ENCODE results near the gene DDX19B.
"Not testable (repeated sequence)": the region's sequence is repeated elsewhere in the genome, so short reads cannot be mapped to it uniquely, and the experiment has no call there.

The DDX19B gene

GRCh38 chr16:70364399-70364798 lies 65.4 kb downstream of the DDX19B start:
- DNase-seq, result no peak

- not testable (repeated sequence) for DNase-seq
These were observed 71.2 kb downstream of the DDX19B start for GRCh38 chr16:70370145-70370544.

GRCh38 chr16:70370924-70371323 lies 71.9 kb downstream of the DDX19B start:
- DNase-seq, result no peak

GRCh38 chr16:70372921-70373728 lies 74.1 kb downstream of the DDX19B start:
- DNase-seq, result no peak

- DNase-seq, result no peak
These were observed 75.2 kb downstream of the DDX19B start for GRCh38 chr16:70374213-70374612.

GRCh38 chr16:70375636-70376611 lies 76.9 kb downstream of the DDX19B start:
- DNase-seq, result no peak

- DNase-seq, result no peak
These were observed 78.8 kb downstream of the DDX19B start for GRCh38 chr16:70377782-70378181.

GRCh38 chr16:70378869-70379493 lies 80.0 kb downstream of the DDX19B start:
- no peak for DNase-seq

GRCh38 chr16:70380248-70380918 lies 81.4 kb downstream of the DDX19B start:
- DNase-seq, result peak; percentile 73

GRCh38 chr16:70380919-70381603 lies 82.1 kb downstream of the DDX19B start:
- DNase-seq, result peak; percentile 93

GRCh38 chr16:70381604-70382342 lies 82.8 kb downstream of the DDX19B start:
- no peak for DNase-seq

- no peak for DNase-seq
These were observed 84.5 kb downstream of the DDX19B start for GRCh38 chr16:70383421-70383960.

All from stimulated activated CD4-positive, alpha-beta T cell treated with anti-CD3 and anti-CD28 coated beads, Interleukin-12 subunit alpha, Interleukin-12 subunit beta, amount 100 ng/mL, for 4 hours (primary cell).